ENCODE measurements around the gene CACNA1S.

- TF ChIP-seq, protein P1, sequence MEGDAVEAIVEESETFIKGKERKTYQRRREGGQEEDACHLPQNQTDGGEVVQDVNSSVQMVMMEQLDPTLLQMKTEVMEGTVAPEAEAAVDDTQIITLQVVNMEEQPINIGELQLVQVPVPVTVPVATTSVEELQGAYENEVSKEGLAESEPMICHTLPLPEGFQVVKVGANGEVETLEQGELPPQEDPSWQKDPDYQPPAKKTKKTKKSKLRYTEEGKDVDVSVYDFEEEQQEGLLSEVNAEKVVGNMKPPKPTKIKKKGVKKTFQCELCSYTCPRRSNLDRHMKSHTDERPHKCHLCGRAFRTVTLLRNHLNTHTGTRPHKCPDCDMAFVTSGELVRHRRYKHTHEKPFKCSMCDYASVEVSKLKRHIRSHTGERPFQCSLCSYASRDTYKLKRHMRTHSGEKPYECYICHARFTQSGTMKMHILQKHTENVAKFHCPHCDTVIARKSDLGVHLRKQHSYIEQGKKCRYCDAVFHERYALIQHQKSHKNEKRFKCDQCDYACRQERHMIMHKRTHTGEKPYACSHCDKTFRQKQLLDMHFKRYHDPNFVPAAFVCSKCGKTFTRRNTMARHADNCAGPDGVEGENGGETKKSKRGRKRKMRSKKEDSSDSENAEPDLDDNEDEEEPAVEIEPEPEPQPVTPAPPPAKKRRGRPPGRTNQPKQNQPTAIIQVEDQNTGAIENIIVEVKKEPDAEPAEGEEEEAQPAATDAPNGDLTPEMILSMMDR (IDR thresholded peaks at IDR 0.05; ENCODE audit: low read depth, low read length): no peak
- TF ChIP-seq MAX (IDR thresholded peaks at IDR 0.05; ENCODE audit: low read depth, low read length): no peak
Measured at GRCh38 chr1:201080135-201080534, 32.1 kb downstream of the CACNA1S start.

Data from NB4 (cell line).